IMR-90 (cell line): Measurements from ENCODE around the gene DHDH. TPM values are rescaled to one million over a fixed set of nuclear protein-coding genes. Genes with fewer than 3 reads are reported as not detected.

Experiments used
- ATAC-seq: fragments of 200-7000 bp; cut with Tn5 transposase; 2 replicates; pipeline ENCODE4 v1.9.1; 2020; ENCODE audit warnings: low read depth, mild to moderate bottlenecking, moderate library complexity
- BruUV-seq: library from RNA; stranded (reverse); fragments of 400-500 nt; replicated peaks from 2 replicates; lab custom pipeline; 2021; lab: Mats Ljungman, UMichigan
- CTCF ChIA-PET: fragments of 300-600 bp; formaldehyde crosslinking; extraction: SDS; loops from one replicate; lab custom pipeline; 2021; ENCODE audit warnings: antibody characterized with exemption; lab: Yijun Ruan, JAX
- POLR2A ChIA-PET: fragments of 300-600 bp; sonication (Branson Sonifier 250); formaldehyde crosslinking; loops from one replicate; lab custom pipeline; 2022; ENCODE audit warnings: antibody characterized with exemption; ENCODE audit not compliant: unreplicated experiment; lab: Charles Lee
- DNase-seq: peaks from one replicate; pipeline ENCODE4 v3.0.0; 2013
- H2AFZ ChIP-seq: replicated peaks from 2 replicates; pipeline ENCODE3; 2013; ENCODE audit warnings: low read length, mild to moderate bottlenecking; ENCODE audit not compliant: poor library complexity
- H2AK5ac ChIP-seq: 2 replicates; pipeline ENCODE4 v1.6.1; 2013; ENCODE audit warnings: low read depth, low read length, inconsistent platforms
- H2AK9ac ChIP-seq: replicated peaks from 2 replicates; pipeline ENCODE3; 2013; ENCODE audit warnings: mild to moderate bottlenecking, low read depth, low read length, moderate library complexity; ENCODE audit not compliant: poor library complexity
- H2BK120ac ChIP-seq: 2 replicates; pipeline ENCODE4 v1.6.1; 2013; ENCODE audit warnings: low read depth, low read length, inconsistent platforms
- H2BK15ac ChIP-seq: 3 replicates; pipeline ENCODE4 v1.6.1; 2013; ENCODE audit warnings: low read depth, low read length, inconsistent platforms
- H2BK20ac ChIP-seq: 2 replicates; pipeline ENCODE4 v1.6.1; 2013; ENCODE audit warnings: low read depth, mild to moderate bottlenecking, inconsistent platforms, low read length, moderate library complexity
- H2BK5ac ChIP-seq: 2 replicates; pipeline ENCODE4 v1.6.1; 2013; ENCODE audit warnings: mild to moderate bottlenecking, low read depth, low read length, inconsistent platforms; ENCODE audit not compliant: poor library complexity, severe bottlenecking
- H3K14ac ChIP-seq: replicated peaks from 2 replicates; pipeline ENCODE4 v1.6.1; 2013; ENCODE audit warnings: low read depth, low read length, inconsistent platforms
- H3K18ac ChIP-seq: 2 replicates; pipeline ENCODE4 v1.6.1; 2013; ENCODE audit warnings: low read depth, low read length, control low read depth
- H3K23ac ChIP-seq: 2 replicates; pipeline ENCODE4 v1.6.1; 2013; ENCODE audit warnings: low read depth, low read length, inconsistent platforms
- H3K27ac ChIP-seq: 2 replicates; pipeline ENCODE4 v1.5.1; 2013; ENCODE audit warnings: mild to moderate bottlenecking, control low read depth, low read length; ENCODE audit not compliant: insufficient read depth
- H3K27me3 ChIP-seq: 2 replicates; pipeline ENCODE4 v1.6.1; 2013; ENCODE audit warnings: low read length; ENCODE audit not compliant: control insufficient read depth, insufficient read depth
- H3K36me3 ChIP-seq: 2 replicates; pipeline ENCODE4 v1.6.1; 2013; ENCODE audit warnings: low read length, mixed read lengths; ENCODE audit not compliant: control insufficient read depth, insufficient read depth
- H3K4ac ChIP-seq: 2 replicates; pipeline ENCODE4 v1.6.1; 2013; ENCODE audit warnings: low read depth, low read length, inconsistent platforms
- H3K4me1 ChIP-seq: 2 replicates; pipeline ENCODE4 v1.6.1; 2013; ENCODE audit warnings: low read length, mixed read lengths; ENCODE audit not compliant: control insufficient read depth, insufficient read depth
- H3K4me2 ChIP-seq: 2 replicates; pipeline ENCODE4 v1.6.1; 2013; ENCODE audit warnings: low read depth, mild to moderate bottlenecking, control low read depth, low read length, moderate library complexity
- H3K4me3 ChIP-seq: 2 replicates; pipeline ENCODE4 v1.5.1; 2013; ENCODE audit warnings: low read depth, mild to moderate bottlenecking, control low read depth, low read length, moderate library complexity; ENCODE audit not compliant: insufficient read depth
- H3K56ac ChIP-seq: 2 replicates; pipeline ENCODE4 v1.6.1; 2013; ENCODE audit warnings: low read length, inconsistent platforms; ENCODE audit not compliant: insufficient read depth; ENCODE audit errors: extremely low read depth
- H3K79me1 ChIP-seq, 2 experiments: 2 replicates each; pipeline ENCODE4 v1.6.1; 2013; ENCODE audit warnings: low read length in 2 of 2, inconsistent platforms in 1 of 2, low read depth in 1 of 2
- H3K9ac ChIP-seq: 2 replicates; pipeline ENCODE4 v1.6.1; 2013; ENCODE audit warnings: low read depth, low read length, control low read depth
- H3K9me1 ChIP-seq: 2 replicates; pipeline ENCODE4 v1.6.1; 2013; ENCODE audit warnings: low read length, inconsistent platforms; ENCODE audit not compliant: insufficient read depth
- H3K9me3 ChIP-seq: 2 replicates; pipeline ENCODE4 v1.6.1; 2013; ENCODE audit warnings: low read length; ENCODE audit not compliant: control insufficient read depth, insufficient read depth
- H4K20me1 ChIP-seq: 2 replicates; pipeline ENCODE4 v1.6.1; 2013; ENCODE audit warnings: low read length, inconsistent platforms; ENCODE audit not compliant: insufficient read depth
- H4K5ac ChIP-seq: 2 replicates; pipeline ENCODE4 v1.6.1; 2013; ENCODE audit warnings: mild to moderate bottlenecking, low read depth, low read length, control low read depth
- H4K8ac ChIP-seq, 2 experiments: 2 replicates each; pipeline ENCODE4 v1.6.1; 2013; ENCODE audit warnings: low read depth in 2 of 2, low read length in 2 of 2, control low read depth in 1 of 2, inconsistent platforms in 1 of 2
- H4K91ac ChIP-seq: 2 replicates; pipeline ENCODE4 v1.6.1; 2013; ENCODE audit warnings: low read depth, low read length, inconsistent platforms; ENCODE audit not compliant: insufficient read depth
- BHLHE40 ChIP-seq: fragments of 150-350 bp; IDR thresholded peaks from 2 replicates; pipeline ENCODE4 v1.6.1; 2016; ENCODE audit warnings: mild to moderate bottlenecking, low read depth, low read length
- CTCF ChIP-seq: conservative IDR thresholded peaks from 2 replicates; pipeline ENCODE4 v1.5.1; 2012; ENCODE audit warnings: mild to moderate bottlenecking, low read depth, low read length, improper control_type of control experiment
- ELK1 ChIP-seq: fragments of 150-350 bp; IDR thresholded peaks from 2 replicates; pipeline ENCODE4 v1.6.1; 2016; ENCODE audit warnings: low read depth, mild to moderate bottlenecking, low read length, moderate library complexity, borderline replicate concordance
- MAFK ChIP-seq: IDR thresholded peaks from 2 replicates; pipeline ENCODE4 v1.6.1; 2012; ENCODE audit warnings: low read depth, low read length, improper control_type of control experiment
- MAZ ChIP-seq: IDR thresholded peaks from 2 replicates; pipeline ENCODE4 v1.6.1; 2012; ENCODE audit warnings: low read depth, mild to moderate bottlenecking, low read length, improper control_type of control experiment, moderate library complexity, borderline replicate concordance
- NFE2L2 ChIP-seq: fragments of 150-350 bp; IDR thresholded peaks from 2 replicates; pipeline ENCODE4 v1.6.1; 2016; ENCODE audit warnings: low read depth, mild to moderate bottlenecking, low read length
- POLR2A ChIP-seq: IDR thresholded peaks from 2 replicates; pipeline ENCODE4 v1.6.1; 2012; ENCODE audit warnings: mild to moderate bottlenecking, low read depth, low read length
- RAD21 ChIP-seq: IDR thresholded peaks from 2 replicates; pipeline ENCODE4 v1.6.1; 2012; ENCODE audit warnings: low read length, improper control_type of control experiment
- RCOR1 ChIP-seq: IDR thresholded peaks from 2 replicates; pipeline ENCODE4 v1.6.1; 2012; ENCODE audit warnings: mild to moderate bottlenecking, low read length, improper control_type of control experiment; ENCODE audit not compliant: insufficient replicate concordance
- RFX5 ChIP-seq: IDR thresholded peaks from 2 replicates; pipeline ENCODE4 v1.8.0; 2012; ENCODE audit warnings: low read depth, mild to moderate bottlenecking, low read length, moderate library complexity
- SMC3 ChIP-seq: fragments of 150-350 bp; IDR thresholded peaks from 2 replicates; pipeline ENCODE4 v1.6.1; 2016; ENCODE audit warnings: low read depth, mild to moderate bottlenecking, antibody characterized with exemption, low read length, moderate library complexity
- USF2 ChIP-seq: fragments of 150-350 bp; IDR thresholded peaks from 2 replicates; pipeline ENCODE4 v1.6.1; 2017; ENCODE audit warnings: mild to moderate bottlenecking, antibody characterized with exemption, low read length, low read depth
- WGBS, 2 experiments: methylation state at CpG; one replicate each; pipeline versions ENCODE4 v1.1.5 to v1.1.7; 2013; ENCODE audit warnings: missing lambda C conversion rate in 2 of 2; ENCODE audit not compliant: insufficient read length in 1 of 2; ENCODE audit errors: extremely low coverage in 2 of 2; 5-methylcytosine and 5-hydroxymethylcytosine counted together
- dilution Hi-C: fragments of 300-500 bp; cut with HindIII; formaldehyde crosslinking; loops from one replicate; pipeline ENCODE4 v1.14.3; 2018; ENCODE audit warnings: low sequenced_read_pairs; ENCODE audit not compliant: unreplicated experiment
- in situ Hi-C: fragments of 300-500 bp; cut with MboI; formaldehyde crosslinking; loops from 3 replicates; pipeline ENCODE4 v1.14.3; 2019; ENCODE audit warnings: low sequenced_read_pairs, inconsistent platforms, mixed read lengths
- intact Hi-C: fragments of 100-400 bp; cut with micrococcal nuclease; formaldehyde crosslinking; loops from 2 replicates; pipeline ENCODE4 v1.10.0; 2022
- polyA plus RNA-seq, 3 experiments: library from polyadenylated mRNA; depleted of rRNA; stranded (reverse); fragments of >200 nt; gene quantifications; 2 replicates each; pipeline ENCODE4 v1.2.3, GENCODE V29; 2012; ENCODE audit warnings: low replicate concordance in 1 of 3
- total RNA-seq: library from RNA; depleted of rRNA; stranded (reverse); fragments of >200 nt; gene quantifications from 2 replicates; pipeline ENCODE4 v1.2.3, GENCODE V29; 2012

Gene DHDH
- total and polyA plus RNA-seq, 2 of the 4 experiments (the other 2 are of a cell fraction) = 0.36 to 0.53 TPM

DNA sequence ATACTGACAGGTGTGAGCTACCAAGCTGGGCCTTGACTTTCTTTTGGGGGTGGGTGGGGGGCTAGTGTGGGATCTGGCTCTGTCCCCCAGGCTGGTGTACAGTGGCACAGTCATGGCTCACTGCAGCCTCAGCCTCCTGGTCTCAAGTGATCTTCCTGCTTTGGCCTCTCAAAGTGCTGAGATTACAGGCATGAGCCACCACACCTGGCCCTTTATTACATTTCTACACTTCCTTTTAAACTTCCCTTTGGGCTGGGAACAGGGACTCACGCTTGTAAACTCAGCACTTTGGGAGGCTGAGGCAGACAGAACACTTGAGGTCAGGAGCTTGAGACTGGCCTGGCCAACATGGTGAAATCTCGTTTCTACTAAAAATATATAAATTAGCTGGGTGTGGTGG is 43.6 kb downstream of the DHDH start (continued):
- TF ChIP-seq MAZ (no peak), RFX5 (no peak), ELK1 (no peak)

DNA sequence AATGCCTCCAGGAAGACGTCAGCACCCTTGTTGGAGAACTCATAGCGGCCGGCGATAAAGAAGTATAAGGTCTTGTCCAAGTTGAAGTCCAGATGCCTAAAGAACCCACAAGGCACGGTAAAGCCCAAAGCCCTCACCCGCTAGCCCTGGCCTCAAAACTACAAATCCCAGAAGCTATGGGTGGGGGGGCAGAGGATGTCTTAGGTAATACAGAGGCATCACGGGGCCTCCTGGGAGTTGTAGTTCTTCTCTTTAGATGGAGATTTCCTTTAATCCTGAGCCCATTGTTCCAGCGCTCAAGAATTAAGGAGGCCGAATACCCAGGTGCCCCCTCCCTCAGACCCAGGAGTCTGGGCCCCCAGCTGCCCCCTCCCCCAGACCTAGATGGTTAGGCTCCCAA is 48.8 kb downstream of the DHDH start:
- H3K14ac ChIP-seq = no peak overlapping the region
- dilution Hi-C loops (no loop called here), intact Hi-C loops (no loop called here), in situ Hi-C loops (no loop called here)
- WGBS, 2 experiments = no CpG with 5 or more reads among the region's 9 CpGs
- H2BK15ac ChIP-seq = no peak overlapping the region
- H3K36me3 ChIP-seq = peaks cover 61% of the 10 kb centered on the region
- peaks cover 16% of the 10 kb centered on the region for H3K9me1 ChIP-seq
- H2BK5ac ChIP-seq = no peak overlapping the region
- no peak overlapping the region for H3K9ac ChIP-seq
- CTCF ChIA-PET = no interaction called here
- H3K4ac ChIP-seq = no peak overlapping the region
- H2AK9ac ChIP-seq = no peak overlapping the region
- no peak for ATAC-seq
- no peak overlapping the region for H4K5ac ChIP-seq
- no peak overlapping the region for H4K8ac ChIP-seq
- POLR2A ChIA-PET = no interaction called here
- BruUV-seq = no TSS peak
- no peak overlapping the region for H4K91ac ChIP-seq
- DNase-seq = no peak
- no peak overlapping the region for H2AK5ac ChIP-seq
- H3K18ac ChIP-seq = no peak overlapping the region
- H3K4me2 ChIP-seq = no peak overlapping the region
- no peak overlapping the region for H3K56ac ChIP-seq
- peaks cover 20% of the 10 kb centered on the region; the same call in 1 of the 2 replicates for H4K20me1 ChIP-seq
- H3K27me3 ChIP-seq = no peaks in the 10 kb centered on the region
- no peak overlapping the region for H2BK20ac ChIP-seq
- H3K27ac ChIP-seq = no peak overlapping the region
- no peak overlapping the region for H3K23ac ChIP-seq
- H3K4me1 ChIP-seq = peaks cover 7% of the 10 kb centered on the region
- no peak overlapping the region for H2BK120ac ChIP-seq
- H2AFZ ChIP-seq = no peak overlapping the region
- H3K79me1 ChIP-seq = peaks cover 12 to 41% of the 10 kb centered on the region in 2 experiments
- H3K9me3 ChIP-seq = no peaks in the 10 kb centered on the region
- no peak overlapping the region for H3K4me3 ChIP-seq
- TF ChIP-seq RCOR1 = no peak
- TF ChIP-seq MAZ = no peak
- no peak for TF ChIP-seq NFE2L2
- TF ChIP-seq POLR2A = no peak
- no peak for TF ChIP-seq SMC3
- no peak for TF ChIP-seq BHLHE40
- no peak for TF ChIP-seq USF2
- TF ChIP-seq RAD21 = no peak
- TF ChIP-seq CTCF = no peak
- TF ChIP-seq MAFK = no peak
- no peak for TF ChIP-seq ELK1
